Measurements from ENCODE around the gene MTAP. TPM values are rescaled to one million over a fixed set of nuclear protein-coding genes. Genes with fewer than 3 reads are reported as not detected.

The MTAP gene
- total RNA-seq, 1 experiment from 2014 or later, result 102 TPM

DNA sequence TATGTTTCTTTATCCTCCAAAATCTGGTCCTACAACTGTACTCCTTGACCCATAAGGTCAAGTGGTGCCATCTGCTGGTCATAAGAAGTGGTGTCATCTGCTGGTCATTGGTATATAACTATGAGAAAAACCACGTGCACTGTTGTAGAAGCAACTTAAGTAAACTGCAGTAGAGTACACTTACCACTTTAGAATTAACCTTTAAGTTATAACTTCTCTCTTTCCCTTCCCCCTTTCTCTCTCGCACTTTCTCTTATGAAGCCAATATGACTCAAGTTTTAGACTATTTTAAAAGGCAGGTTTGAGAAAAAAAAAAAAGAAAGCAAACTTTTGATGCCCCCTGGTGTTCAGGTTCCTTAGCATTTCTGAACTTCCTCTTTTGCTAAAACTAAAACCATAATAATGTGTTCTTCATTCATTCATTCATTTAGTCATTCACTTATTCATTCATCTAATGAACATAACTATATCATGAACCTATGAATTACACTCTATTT lies 12.8 kb upstream of the MTAP start:
- Histone ChIP-seq H3K79me2 (ENCODE audit: insufficient read depth, low read length) (no peaks in the 10 kb centered on the region), H3K4ac (ENCODE audit: low read depth, low read length) (no peak overlapping the region), H2BK20ac (ENCODE audit: low read depth, low read length, poor library complexity, severe bottlenecking) (no peak overlapping the region), H2BK120ac (ENCODE audit: low read depth, low read length, poor library complexity, severe bottlenecking) (no peak overlapping the region), H3K27ac (ENCODE audit: insufficient read length, low read depth, low read length) (no peak overlapping the region), H3K18ac (ENCODE audit: insufficient read length, low read depth, low read length) (no peak overlapping the region), H3K23ac (ENCODE audit: insufficient read length, low read depth, low read length) (no peak overlapping the region), H2BK12ac (ENCODE audit: insufficient read length, low read depth, low read length) (no peak overlapping the region), H3K27me3 (ENCODE audit: insufficient read depth, low read length) (no peaks in the 10 kb centered on the region; the same call in 1 of the 2 replicates), H3K14ac (ENCODE audit: insufficient read depth, low read length) (no peak overlapping the region), H2AK5ac (ENCODE audit: insufficient read length, low read length) (no peak overlapping the region), H3T11ph (ENCODE audit: low read length) (no peak overlapping the region), H3K79me1 (ENCODE audit: insufficient read depth, low read depth, low read length, poor library complexity, severe bottlenecking) (no peaks in the 10 kb centered on the region), H3K56ac (ENCODE audit: insufficient read length, low read depth, low read length) (no peak overlapping the region), H3K4me2 (ENCODE audit: insufficient read depth, insufficient read length, low read length) (no peak overlapping the region), H4K8ac (replicated peaks; ENCODE audit: insufficient read length, low read depth, low read length) (no peak overlapping the region), H3K9me3 (ENCODE audit: control insufficient read depth, low read depth, low read length) (no peaks in the 10 kb centered on the region), H2AFZ (ENCODE audit: low read length) (no peak overlapping the region), H4K5ac (ENCODE audit: insufficient read length, low read depth, low read length) (no peak overlapping the region), H3K4me1 (ENCODE audit: insufficient read depth, low read length) (no peaks in the 10 kb centered on the region), H4K91ac (ENCODE audit: insufficient read length, low read depth, low read length) (no peak overlapping the region), H2BK5ac (ENCODE audit: insufficient read length, low read length) (no peak overlapping the region), H2BK15ac (ENCODE audit: low read depth, low read length) (no peak overlapping the region), H4K20me1 (ENCODE audit: control insufficient read depth, insufficient read depth, insufficient read length) (no peaks in the 10 kb centered on the region), H3K9ac (ENCODE audit: extremely low read depth, insufficient read length, low read length) (no peak overlapping the region), H3K23me2 (ENCODE audit: insufficient read length, low read depth, low read length, poor library complexity, severe bottlenecking) (no peaks in the 10 kb centered on the region)
- DNase-seq, result peak; percentile 45
- Mint-ChIP-seq H3K4me3 (0 out of 5 replicates have a peak overlapping the region, but pooled peaks of 1 of the 2 experiments have one; percentile 21), H3K36me3 (ENCODE audit: insufficient read depth in 1 of 3, low read depth in 3 of 3) (no peaks in the 10 kb centered on the region), H3K27me3 (ENCODE audit: low read depth) (peaks cover 41% of the 10 kb centered on the region), H3K4me1 (no peaks in the 10 kb centered on the region), H3K9me3 (no peaks in the 10 kb centered on the region), H3K27ac (no peak overlapping the region)
- WGBS (ENCODE audit: extremely low coverage, insufficient read length, low lambda C conversion rate), result no CpG with 5 or more reads among the region's 2 CpGs
- TF ChIP-seq, protein P1, sequence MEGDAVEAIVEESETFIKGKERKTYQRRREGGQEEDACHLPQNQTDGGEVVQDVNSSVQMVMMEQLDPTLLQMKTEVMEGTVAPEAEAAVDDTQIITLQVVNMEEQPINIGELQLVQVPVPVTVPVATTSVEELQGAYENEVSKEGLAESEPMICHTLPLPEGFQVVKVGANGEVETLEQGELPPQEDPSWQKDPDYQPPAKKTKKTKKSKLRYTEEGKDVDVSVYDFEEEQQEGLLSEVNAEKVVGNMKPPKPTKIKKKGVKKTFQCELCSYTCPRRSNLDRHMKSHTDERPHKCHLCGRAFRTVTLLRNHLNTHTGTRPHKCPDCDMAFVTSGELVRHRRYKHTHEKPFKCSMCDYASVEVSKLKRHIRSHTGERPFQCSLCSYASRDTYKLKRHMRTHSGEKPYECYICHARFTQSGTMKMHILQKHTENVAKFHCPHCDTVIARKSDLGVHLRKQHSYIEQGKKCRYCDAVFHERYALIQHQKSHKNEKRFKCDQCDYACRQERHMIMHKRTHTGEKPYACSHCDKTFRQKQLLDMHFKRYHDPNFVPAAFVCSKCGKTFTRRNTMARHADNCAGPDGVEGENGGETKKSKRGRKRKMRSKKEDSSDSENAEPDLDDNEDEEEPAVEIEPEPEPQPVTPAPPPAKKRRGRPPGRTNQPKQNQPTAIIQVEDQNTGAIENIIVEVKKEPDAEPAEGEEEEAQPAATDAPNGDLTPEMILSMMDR (conservative IDR thresholded peaks at IDR 0.05), result peak; percentile 89

Measured in H9 (cell line).